ENCODE measurements around the gene NLRC4. TPM values are rescaled to one million over a fixed set of nuclear protein-coding genes. Genes with fewer than 3 reads are reported as not detected.

NLRC4 gene
- total and polyA plus RNA-seq, 2 of the 8 experiments (the other 6 are each of a cell fraction or from before 2014, with no cell fraction given): not detected

DNA sequence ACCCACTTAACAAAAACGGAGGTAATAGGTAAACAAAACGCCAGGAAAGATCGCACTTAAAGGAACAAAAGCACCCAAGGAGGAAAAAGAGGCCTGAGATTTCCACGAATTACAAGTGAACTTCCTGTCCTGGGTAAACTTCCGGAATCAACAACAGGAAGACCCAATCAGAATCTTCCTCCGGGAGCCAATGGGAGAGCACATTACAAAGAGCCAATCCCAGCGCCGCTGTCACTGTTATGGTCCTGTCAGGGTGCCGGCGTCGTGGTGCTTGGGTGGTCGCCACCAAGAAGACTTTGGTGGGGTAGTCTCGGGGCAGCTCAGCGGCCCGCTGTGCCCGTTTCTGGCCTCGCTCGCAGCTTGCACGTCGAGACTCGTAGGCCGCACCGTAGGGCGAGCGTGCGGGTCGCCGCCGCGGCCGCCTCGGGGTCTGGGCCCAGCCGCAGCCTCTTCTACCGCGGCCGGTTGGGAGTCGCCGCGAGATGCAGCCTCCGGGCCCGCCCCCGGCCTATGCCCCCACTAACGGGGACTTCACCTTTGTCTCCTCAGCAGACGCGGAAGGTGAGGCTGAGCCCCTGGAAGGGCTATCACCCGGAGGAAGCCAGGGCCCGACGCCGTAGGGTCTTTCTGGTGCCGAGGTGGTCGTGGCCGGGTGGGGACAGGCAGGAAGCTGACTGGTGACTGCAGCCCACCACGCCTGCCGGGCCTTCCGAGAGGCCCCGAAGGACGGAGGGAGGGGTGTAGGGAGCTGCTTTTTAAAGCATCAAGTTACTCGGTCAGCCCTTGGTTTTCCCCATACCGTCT is 13.2 kb upstream of the NLRC4 start, which contains the start of gene YIPF4 (continued):
- 0 out of 4 replicates have a peak, but pooled peaks of 1 of the 2 experiments have one; percentile 0 for TF ChIP-seq RAD21 (IDR thresholded peaks at IDR 0.05 in 1 of 2, conservative IDR thresholded peaks at IDR 0.05 in 1 of 2; ENCODE audit: low read depth in 2 of 2, low read length in 2 of 2)
- no peak for TF ChIP-seq TAF7 (optimal IDR thresholded peaks at IDR 0.05; ENCODE audit: borderline replicate concordance, low read depth, low read length)
- no peak for TF ChIP-seq TCF12 (IDR thresholded peaks at IDR 0.05; ENCODE audit: low read depth, low read length)
- TF ChIP-seq JUND (IDR thresholded peaks at IDR 0.05; ENCODE audit: low read length): no peak
- TF ChIP-seq SP1 (IDR thresholded peaks at IDR 0.05; ENCODE audit: low read depth, low read length): peak; percentile 85
- peak; percentile 33 for TF ChIP-seq POLR2AphosphoS5 (IDR thresholded peaks at IDR 0.05; ENCODE audit: low read depth, low read length)
- no peak for TF ChIP-seq KDM1A (IDR thresholded peaks at IDR 0.05; ENCODE audit: borderline replicate concordance, low read length)
- no peak for TF ChIP-seq RFX5 (IDR thresholded peaks at IDR 0.05; ENCODE audit: borderline replicate concordance, low read depth, low read length)
- no peak for TF ChIP-seq KDM5A (IDR thresholded peaks at IDR 0.05; ENCODE audit: low read length)
- peak; percentile 50 for TF ChIP-seq ASH2L (IDR thresholded peaks at IDR 0.05; ENCODE audit: low read length)
- no peak for TF ChIP-seq CREB1 (IDR thresholded peaks at IDR 0.05)

All from H1 (cell line).